ENCODE results near the gene TBC1D30. TPM values are rescaled to one million over a fixed set of nuclear protein-coding genes. Genes with fewer than 3 reads are reported as not detected.

The TBC1D30 gene
- total RNA-seq, 2 experiments from 2014 or later = 0.40 to 0.72 TPM

DNA sequence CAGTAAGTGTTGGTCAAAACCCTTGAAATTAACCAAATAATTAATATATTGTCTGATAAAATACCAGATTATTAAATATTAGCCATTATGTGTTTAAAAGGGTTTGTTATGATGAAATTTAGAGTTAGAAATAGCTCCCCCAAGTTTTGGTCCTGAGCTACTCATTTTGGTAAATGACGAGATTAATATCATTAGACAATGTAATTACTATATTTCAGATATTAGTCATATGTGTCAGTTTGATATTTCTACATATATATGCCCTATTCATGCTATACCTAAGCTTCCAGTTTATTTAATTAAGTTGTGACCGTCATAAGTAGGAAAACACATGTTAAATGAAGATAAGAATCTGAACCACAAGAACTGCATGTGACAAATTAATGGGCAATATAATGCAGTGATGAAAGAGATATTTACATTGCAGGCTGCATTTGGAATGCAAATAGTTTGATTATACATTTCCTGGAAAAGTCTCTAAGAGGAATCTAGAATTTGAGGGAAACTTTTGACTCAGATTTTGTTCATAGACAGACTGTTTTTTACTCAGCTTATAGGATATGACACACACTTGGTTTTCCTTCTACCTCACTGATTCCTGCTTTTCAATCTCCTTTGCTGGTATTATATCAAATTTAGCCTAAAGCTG, 70.5 kb downstream of the TBC1D30 start:
- ChIA-PET CTCF (interaction anchor here (0.7 to 1.8 kb wide), 4 partner anchors 9 to 226 kb away, joined by 3 to 7 read pairs (median 5); partner anchors contain the start of gene WIF1), POLR2A (interaction anchor here (1.1 kb wide), 1 partner anchor 107 kb away, joined by 3 read pairs; no protein-coding TSS in a partner anchor)
- Mint-ChIP-seq H3K27ac (no peak overlapping the region), H3K4me1 (ENCODE audit: low read depth) (no peaks in the 10 kb centered on the region), H3K4me3 (no peak overlapping the region), H3K36me3 (ENCODE audit: low read depth) (no peaks in the 10 kb centered on the region), H3K27me3 (peaks cover 14% of the 10 kb centered on the region), H3K9me3 (no peaks in the 10 kb centered on the region)
- TF ChIP-seq, protein P1, sequence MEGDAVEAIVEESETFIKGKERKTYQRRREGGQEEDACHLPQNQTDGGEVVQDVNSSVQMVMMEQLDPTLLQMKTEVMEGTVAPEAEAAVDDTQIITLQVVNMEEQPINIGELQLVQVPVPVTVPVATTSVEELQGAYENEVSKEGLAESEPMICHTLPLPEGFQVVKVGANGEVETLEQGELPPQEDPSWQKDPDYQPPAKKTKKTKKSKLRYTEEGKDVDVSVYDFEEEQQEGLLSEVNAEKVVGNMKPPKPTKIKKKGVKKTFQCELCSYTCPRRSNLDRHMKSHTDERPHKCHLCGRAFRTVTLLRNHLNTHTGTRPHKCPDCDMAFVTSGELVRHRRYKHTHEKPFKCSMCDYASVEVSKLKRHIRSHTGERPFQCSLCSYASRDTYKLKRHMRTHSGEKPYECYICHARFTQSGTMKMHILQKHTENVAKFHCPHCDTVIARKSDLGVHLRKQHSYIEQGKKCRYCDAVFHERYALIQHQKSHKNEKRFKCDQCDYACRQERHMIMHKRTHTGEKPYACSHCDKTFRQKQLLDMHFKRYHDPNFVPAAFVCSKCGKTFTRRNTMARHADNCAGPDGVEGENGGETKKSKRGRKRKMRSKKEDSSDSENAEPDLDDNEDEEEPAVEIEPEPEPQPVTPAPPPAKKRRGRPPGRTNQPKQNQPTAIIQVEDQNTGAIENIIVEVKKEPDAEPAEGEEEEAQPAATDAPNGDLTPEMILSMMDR (IDR thresholded peaks at IDR 0.05) = no peak
- ATAC-seq (no peak), DNase-seq (no peak)
- intact Hi-C loops (cut with micrococcal nuclease) = loop anchor here (5.0 to 10.0 kb wide), 4 partner anchors 227 to 1212 kb away; partner anchors contain the start of gene WIF1

DNA sequence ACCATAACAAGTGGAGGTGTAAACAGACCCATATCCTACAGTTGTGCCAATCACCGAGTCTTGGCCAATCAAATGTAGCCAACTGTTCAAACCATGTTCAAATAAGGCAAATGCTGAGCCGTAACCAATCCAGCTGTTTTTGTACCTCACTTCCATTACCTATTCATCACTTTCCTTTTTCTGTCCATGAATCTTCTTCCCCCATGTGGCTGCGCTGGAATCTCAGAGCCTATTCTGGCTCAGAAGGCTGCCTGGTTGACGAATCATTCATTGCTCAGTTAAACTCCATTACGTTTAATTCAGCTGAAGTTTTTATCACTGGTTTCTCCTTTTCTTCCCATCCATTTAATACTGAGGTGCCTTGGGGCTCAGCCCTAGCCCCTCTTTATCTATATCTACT, 71.1 kb downstream of the TBC1D30 start:
- no peak for DNase-seq
- Mint-ChIP-seq H3K4me3 (no peak overlapping the region), H3K4me1 (ENCODE audit: low read depth) (no peaks in the 10 kb centered on the region), H3K36me3 (ENCODE audit: low read depth) (no peaks in the 10 kb centered on the region), H3K27ac (no peak overlapping the region), H3K27me3 (peaks cover 12% of the 10 kb centered on the region), H3K9me3 (no peaks in the 10 kb centered on the region)
- ChIA-PET POLR2A (no interaction called here), CTCF (no interaction called here)
- intact Hi-C loops (cut with micrococcal nuclease) = loop anchor here (10.0 kb wide), 1 partner anchor 1089 kb away; no protein-coding TSS in a partner anchor
- TF ChIP-seq, protein P1 (IDR thresholded peaks at IDR 0.05) = no peak
- ATAC-seq = no peak

DNA sequence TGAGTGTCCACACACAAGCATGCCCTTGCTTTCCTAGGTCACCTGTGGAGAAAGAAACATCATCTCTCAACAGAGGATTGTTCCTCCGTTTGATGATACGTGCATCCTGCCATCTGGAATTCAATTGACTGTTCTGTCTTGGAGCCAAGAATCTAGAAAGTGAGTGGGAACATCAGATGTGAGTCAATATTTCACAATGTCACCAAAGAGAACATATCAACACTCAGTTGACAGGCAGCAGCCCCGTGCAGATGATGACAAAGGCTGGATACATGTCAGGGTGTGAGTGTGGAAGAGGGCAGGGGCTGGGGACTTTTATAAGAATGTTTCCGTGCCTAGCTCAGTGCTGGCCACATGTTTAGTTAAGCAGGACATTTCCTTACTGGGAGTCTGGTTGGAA, 76.1 kb downstream of the TBC1D30 start:
- Mint-ChIP-seq H3K27me3 (peaks cover 2% of the 10 kb centered on the region), H3K4me1 (ENCODE audit: low read depth) (no peaks in the 10 kb centered on the region), H3K36me3 (ENCODE audit: low read depth) (no peaks in the 10 kb centered on the region), H3K4me3 (no peak overlapping the region), H3K27ac (no peak overlapping the region), H3K9me3 (no peaks in the 10 kb centered on the region)
- ChIA-PET POLR2A (no interaction called here), CTCF (interaction anchor here (1.5 to 2.0 kb wide), 2 partner anchors 10 to 104 kb away, joined by 3 to 7 read pairs; no protein-coding TSS in a partner anchor)
- intact Hi-C loops (cut with micrococcal nuclease) = no loop called here
- ATAC-seq (no peak), DNase-seq (no peak)
- TF ChIP-seq, protein P1 (IDR thresholded peaks at IDR 0.05) = no peak

DNA sequence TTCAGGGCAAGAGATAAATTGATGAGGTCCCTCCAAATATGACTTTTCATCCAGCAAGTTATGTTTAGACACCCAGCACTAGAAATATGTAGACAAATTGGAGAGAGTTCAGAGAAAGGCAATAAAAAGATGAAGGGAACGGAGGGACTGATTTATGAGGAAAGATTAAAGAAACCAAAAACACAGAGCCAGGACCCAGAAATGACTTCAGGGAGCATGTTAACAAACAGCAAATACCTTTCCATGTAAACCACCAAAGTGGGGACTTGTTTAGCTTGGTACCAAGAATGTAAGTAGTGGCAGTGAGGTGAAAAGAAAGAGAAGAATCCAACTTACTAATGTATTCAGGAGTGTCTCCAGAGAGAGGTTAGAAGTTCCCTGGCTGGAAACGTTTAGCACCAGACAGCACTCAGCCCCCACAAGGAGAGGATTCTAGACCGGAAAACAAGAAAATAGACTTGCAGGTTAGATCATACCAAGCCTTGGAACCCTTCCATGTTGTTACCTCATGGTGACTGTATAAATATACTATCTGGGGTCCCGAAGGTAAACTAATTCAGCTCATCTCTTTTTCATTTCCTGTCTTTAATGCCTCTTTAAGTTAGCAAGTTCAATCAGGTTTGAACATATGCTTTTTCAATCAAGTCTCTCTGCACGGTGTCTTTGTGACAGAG, 79.2 kb downstream of the TBC1D30 start:
- H3K4me3 Mint-ChIP-seq = no peak overlapping the region
- H3K9me3 Mint-ChIP-seq = no peaks in the 10 kb centered on the region
- TF ChIP-seq, protein P1 (IDR thresholded peaks at IDR 0.05) = no peak
- no peaks in the 10 kb centered on the region for H3K4me1 Mint-ChIP-seq (ENCODE audit: low read depth)
- POLR2A ChIA-PET = no interaction called here
- intact Hi-C loops (cut with micrococcal nuclease) = no loop called here
- CTCF ChIA-PET = interaction anchor here (1.0 to 1.6 kb wide), 2 partner anchors 9 to 13 kb away, joined by 4 to 6 read pairs; no protein-coding TSS in a partner anchor
- DNase-seq (no peak), ATAC-seq (no peak)
- H3K36me3 Mint-ChIP-seq (ENCODE audit: low read depth) = no peaks in the 10 kb centered on the region
- H3K27me3 Mint-ChIP-seq = peaks cover 3% of the 10 kb centered on the region
- no peak overlapping the region for H3K27ac Mint-ChIP-seq

DNA sequence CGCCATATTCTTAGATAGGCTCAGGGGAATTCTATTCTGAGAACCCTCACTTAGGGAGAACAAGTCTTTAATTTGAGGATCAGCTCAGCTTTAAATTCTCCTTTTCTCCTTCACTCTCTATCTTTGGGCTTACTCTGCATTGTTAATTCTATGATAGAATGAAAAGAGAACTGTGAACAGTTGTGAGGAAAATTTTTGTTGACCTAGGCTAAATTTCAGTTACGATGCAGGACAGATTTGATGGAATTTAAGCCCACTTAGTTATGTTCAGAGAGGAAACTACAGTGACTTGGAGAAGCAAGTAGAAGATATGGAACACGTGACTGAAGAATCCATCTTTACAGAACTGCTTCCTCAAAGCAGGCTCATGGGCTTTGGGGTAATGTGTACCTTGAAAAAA, 82.7 kb downstream of the TBC1D30 start:
- CTCF ChIA-PET = interaction anchor here (0.9 kb wide), 1 partner anchor 16 kb away, joined by 3 read pairs; no protein-coding TSS in a partner anchor
- intact Hi-C loops (cut with micrococcal nuclease) = no loop called here
- no peak overlapping the region for H3K4me3 Mint-ChIP-seq
- TF ChIP-seq, protein P1 (IDR thresholded peaks at IDR 0.05) = no peak
- H3K9me3 Mint-ChIP-seq = no peaks in the 10 kb centered on the region
- no peaks in the 10 kb centered on the region for H3K36me3 Mint-ChIP-seq (ENCODE audit: low read depth)
- POLR2A ChIA-PET = no interaction called here
- no peaks in the 10 kb centered on the region for H3K4me1 Mint-ChIP-seq (ENCODE audit: low read depth)
- peaks cover 2% of the 10 kb centered on the region for H3K27me3 Mint-ChIP-seq
- no peak for DNase-seq
- ATAC-seq = no peak
- no peak overlapping the region for H3K27ac Mint-ChIP-seq
